HFFc6 (cell line): Measurements from ENCODE around the gene SMYD3. TPM values are rescaled to one million over a fixed set of nuclear protein-coding genes. Genes with fewer than 3 reads are reported as not detected.

Experiments
- DNase-seq: peaks from one replicate; pipeline ENCODE4 v3.0.0-alpha.2; 2018
- H3K27ac Mint-ChIP-seq: 2 replicates; pipeline ENCODE4 v1.8.0; 2020; ENCODE audit warnings: mild to moderate bottlenecking, mixed read lengths
- H3K27me3 Mint-ChIP-seq: 2 replicates; pipeline ENCODE4 v1.8.0; 2021; ENCODE audit warnings: mild to moderate bottlenecking, moderate library complexity, mixed read lengths; ENCODE audit not compliant: insufficient read depth
- H3K36me3 Mint-ChIP-seq: 2 replicates; pipeline ENCODE4 v1.8.0; 2021; ENCODE audit warnings: low read depth, mixed read lengths
- H3K4me1 Mint-ChIP-seq: 2 replicates; pipeline ENCODE4 v1.8.0; 2020; ENCODE audit warnings: low read depth, mixed read lengths
- H3K4me3 Mint-ChIP-seq: 2 replicates; pipeline ENCODE4 v1.8.0; 2020; ENCODE audit warnings: mild to moderate bottlenecking, moderate library complexity, mixed read lengths
- H3K9me3 Mint-ChIP-seq: 2 replicates; pipeline ENCODE4 v1.8.0; 2020; ENCODE audit warnings: mild to moderate bottlenecking, mixed read lengths
- total RNA-seq, 6 experiments: library from RNA; stranded (reverse); fragmentation: NEBNext Ultra II Directional; extraction: Animal tissue kit (Norgen Biotek cat#: 25700); gene quantifications; 2 replicates in 1 of 6; 3 replicates in 5 of 6; pipeline ENCODE4 v1.2.3, GENCODE V29; 2021
- TF ChIP-seq, protein P1 (sequence below): fragments of 200-600 bp; sonication (generic); IDR thresholded peaks from 2 replicates; pipeline ENCODE4 v1.5.0; 2021; ENCODE audit warnings: antibody characterized with exemption, mild to moderate bottlenecking

The SMYD3 gene
- total RNA-seq, 6 experiments from 2014 or later, result 28.4 to 37.9 (median 31.2) TPM

DNA sequence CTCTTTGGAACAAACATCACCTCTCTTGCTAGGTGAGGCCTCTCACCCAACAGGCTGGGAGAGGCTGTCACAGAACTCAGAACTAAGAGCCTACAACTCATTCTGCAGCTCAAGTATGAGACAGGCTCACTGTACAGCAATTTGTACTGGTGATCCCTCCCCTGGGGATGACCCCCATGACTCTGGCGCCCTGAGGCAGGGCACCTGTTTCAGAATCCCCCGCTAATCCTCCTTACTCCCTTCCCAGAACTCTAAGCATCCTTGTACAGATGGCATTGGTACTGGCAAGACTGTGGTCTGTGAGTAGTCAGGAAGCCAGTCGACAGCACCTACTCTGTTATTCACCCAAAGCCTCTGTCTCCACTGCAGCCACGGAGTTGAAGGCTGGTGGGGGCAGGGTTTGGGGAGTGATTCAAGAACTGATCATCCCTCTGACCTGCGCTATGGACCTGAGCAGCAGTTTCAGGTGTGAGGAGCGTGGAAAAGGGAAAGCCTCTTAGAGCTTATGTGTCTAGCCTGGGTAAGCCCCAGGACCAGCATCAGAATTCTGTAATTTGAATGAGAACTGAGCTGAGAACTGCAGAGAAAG, 696.8 kb downstream of the SMYD3 start:
- Mint-ChIP-seq H3K27ac (peak overlapping the region; percentile 24; the same call in 1 of the 2 replicates), H3K4me3 (no peak overlapping the region), H3K36me3 (no peaks in the 10 kb centered on the region), H3K9me3 (no peaks in the 10 kb centered on the region), H3K4me1 (peaks cover 17% of the 10 kb centered on the region), H3K27me3 (no peaks in the 10 kb centered on the region)
- no peak for DNase-seq
- TF ChIP-seq, protein P1, sequence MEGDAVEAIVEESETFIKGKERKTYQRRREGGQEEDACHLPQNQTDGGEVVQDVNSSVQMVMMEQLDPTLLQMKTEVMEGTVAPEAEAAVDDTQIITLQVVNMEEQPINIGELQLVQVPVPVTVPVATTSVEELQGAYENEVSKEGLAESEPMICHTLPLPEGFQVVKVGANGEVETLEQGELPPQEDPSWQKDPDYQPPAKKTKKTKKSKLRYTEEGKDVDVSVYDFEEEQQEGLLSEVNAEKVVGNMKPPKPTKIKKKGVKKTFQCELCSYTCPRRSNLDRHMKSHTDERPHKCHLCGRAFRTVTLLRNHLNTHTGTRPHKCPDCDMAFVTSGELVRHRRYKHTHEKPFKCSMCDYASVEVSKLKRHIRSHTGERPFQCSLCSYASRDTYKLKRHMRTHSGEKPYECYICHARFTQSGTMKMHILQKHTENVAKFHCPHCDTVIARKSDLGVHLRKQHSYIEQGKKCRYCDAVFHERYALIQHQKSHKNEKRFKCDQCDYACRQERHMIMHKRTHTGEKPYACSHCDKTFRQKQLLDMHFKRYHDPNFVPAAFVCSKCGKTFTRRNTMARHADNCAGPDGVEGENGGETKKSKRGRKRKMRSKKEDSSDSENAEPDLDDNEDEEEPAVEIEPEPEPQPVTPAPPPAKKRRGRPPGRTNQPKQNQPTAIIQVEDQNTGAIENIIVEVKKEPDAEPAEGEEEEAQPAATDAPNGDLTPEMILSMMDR, result no peak

DNA sequence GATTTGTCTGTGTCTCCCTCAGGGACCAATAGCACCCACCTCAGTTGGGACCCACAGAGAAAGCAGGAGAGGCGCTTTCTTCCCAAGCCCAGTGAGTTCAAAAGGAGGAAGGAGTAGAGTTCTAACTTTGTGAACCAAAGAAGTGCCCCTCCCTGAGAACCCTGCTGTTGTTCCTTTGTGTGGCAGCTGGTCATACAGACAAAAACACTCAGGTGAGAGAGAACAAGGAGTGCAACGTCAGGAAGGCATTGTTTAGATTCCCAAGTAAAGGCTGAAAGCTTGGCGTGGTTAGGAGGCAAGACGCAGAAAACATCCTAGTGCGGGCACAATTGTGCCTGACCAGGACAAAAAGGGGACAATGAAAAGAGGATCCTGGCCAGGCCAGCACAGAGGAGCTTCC, 697.7 kb downstream of the SMYD3 start:
- DNase-seq, result no peak
- H3K27ac Mint-ChIP-seq, result no peak overlapping the region

DNA sequence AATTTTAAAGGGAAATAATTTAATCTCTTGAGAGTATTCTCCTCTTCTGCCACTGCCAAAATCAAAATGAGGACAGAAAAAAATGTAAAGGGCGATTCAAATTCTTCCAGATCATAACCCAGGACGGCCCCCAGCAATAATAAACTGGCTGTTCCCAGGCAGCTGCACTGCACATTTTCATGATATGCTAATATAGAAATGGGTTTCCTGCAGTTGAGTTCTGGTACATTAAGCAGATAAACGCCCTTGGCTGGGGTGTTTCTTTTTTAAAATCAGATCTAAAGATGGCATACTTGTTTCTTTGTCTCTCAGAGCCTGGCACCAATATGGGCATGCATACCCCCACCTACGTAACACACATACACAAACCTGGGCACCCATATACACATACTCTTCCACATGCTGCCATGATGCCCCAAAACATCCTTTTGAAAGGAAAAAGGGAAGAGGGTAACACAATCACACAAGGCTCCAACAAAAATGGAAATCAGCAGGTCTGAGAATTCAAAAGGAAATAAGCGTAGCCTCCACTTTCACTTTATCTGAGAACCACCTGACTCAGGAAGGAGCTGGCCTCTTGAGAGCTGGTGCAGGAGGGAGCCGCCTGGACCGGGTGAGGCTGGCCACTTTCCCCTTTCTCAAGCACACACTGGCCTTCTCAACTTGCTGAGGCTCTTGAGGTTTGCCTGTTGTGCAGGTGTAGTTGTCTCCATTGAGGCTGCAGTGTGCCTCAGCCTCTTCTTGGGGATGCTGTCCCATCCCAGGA, 698.9 kb downstream of the SMYD3 start:
- TF ChIP-seq, protein P1, result no peak
- no peak for DNase-seq
- H3K27ac Mint-ChIP-seq, result no peak overlapping the region
- H3K4me1 Mint-ChIP-seq, result peaks cover 23% of the 10 kb centered on the region
- no peak overlapping the region for H3K4me3 Mint-ChIP-seq
- H3K9me3 Mint-ChIP-seq, result no peaks in the 10 kb centered on the region
- no peaks in the 10 kb centered on the region for H3K27me3 Mint-ChIP-seq
- H3K36me3 Mint-ChIP-seq, result 0 out of 2 replicates have a peak, but pooled peaks cover under 1% of the 10 kb centered on the region

More for the DNA sequence above, 697.7 kb downstream of the SMYD3 start:
- TF ChIP-seq, protein P1, result no peak
- no peaks in the 10 kb centered on the region for H3K9me3 Mint-ChIP-seq
- peaks cover 17% of the 10 kb centered on the region for H3K4me1 Mint-ChIP-seq
- H3K4me3 Mint-ChIP-seq, result no peak overlapping the region
- H3K27me3 Mint-ChIP-seq, result no peaks in the 10 kb centered on the region
- no peaks in the 10 kb centered on the region for H3K36me3 Mint-ChIP-seq

DNA sequence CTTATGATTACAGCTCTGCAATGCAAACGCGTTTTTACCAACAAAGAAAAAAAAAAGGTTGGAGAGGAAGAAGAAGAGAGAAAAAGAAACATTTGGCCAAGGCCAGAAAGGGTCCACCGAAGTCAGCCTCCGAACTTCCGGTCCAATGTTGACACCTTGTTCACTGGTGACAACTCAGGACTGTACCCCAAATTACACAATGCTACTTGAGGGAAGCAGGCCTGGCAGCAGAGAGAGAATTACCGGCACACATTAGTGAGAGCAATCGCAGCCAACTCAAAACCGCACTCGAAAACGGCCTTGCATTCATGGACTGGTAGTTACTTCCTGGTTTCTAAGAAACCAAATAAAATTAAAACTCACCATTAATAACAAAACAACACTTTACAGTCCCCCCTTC, 699.8 kb downstream of the SMYD3 start:
- Mint-ChIP-seq H3K27ac (no peak overlapping the region; the same call in 1 of the 2 replicates), H3K9me3 (no peaks in the 10 kb centered on the region), H3K4me3 (no peak overlapping the region), H3K4me1 (peaks cover 31% of the 10 kb centered on the region), H3K36me3 (0 out of 2 replicates have a peak, but pooled peaks cover 4% of the 10 kb centered on the region), H3K27me3 (no peaks in the 10 kb centered on the region)
- TF ChIP-seq, protein P1, result no peak
- no peak for DNase-seq

DNA sequence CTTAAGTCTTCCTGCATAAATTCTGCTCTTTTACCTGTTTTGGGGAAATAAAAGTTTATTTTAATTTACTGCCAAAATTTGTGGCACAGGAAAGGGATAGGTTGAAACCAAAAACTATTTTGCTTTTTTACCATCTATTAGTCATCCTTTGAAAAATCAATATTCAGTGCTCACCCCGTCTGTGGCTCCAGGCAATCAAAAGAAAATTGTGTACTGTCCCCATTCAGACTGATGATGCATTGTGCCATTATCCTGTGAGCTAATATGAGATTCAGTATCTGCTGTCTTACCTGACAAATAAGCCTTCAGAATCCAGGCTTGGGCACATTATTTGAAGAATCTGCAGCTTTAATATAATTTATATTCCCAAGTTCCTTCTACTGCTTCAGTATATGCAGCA, 701.5 kb downstream of the SMYD3 start:
- Mint-ChIP-seq H3K4me1 (peaks cover 44% of the 10 kb centered on the region), H3K9me3 (no peaks in the 10 kb centered on the region), H3K27ac (no peak overlapping the region), H3K4me3 (no peak overlapping the region), H3K27me3 (no peaks in the 10 kb centered on the region; the same call in 1 of the 2 replicates), H3K36me3 (0 out of 2 replicates have a peak, but pooled peaks cover 4% of the 10 kb centered on the region)
- no peak for DNase-seq
- TF ChIP-seq, protein P1, result no peak
